Measurements from ENCODE around the gene STOML3. TPM values are rescaled to one million over a fixed set of nuclear protein-coding genes. Genes with fewer than 3 reads are reported as not detected.

STOML3 gene
- total RNA-seq, 3 donors from 2014 or later (not counting 1 experiment from before 2014, with no cell fraction given) = not detected

DNA sequence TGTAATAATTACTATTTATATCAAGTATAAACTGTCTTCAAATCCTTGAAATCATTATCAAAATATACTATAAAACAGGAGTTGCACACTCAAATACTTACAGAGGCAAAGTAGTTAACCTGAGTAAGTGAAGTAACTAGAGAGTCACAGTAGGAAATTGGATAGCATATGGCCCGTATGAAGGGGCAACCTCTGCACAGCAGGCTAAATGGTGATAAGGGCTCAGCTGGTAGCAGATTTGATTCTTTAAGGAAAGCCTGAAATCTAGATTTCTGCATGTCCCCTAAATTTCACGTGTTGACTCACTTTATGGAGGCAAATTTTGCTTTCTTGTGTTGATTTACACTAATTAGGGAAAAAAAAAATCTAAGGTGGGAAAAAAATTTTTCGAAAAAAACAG, 46.4 kb downstream of the STOML3 start:
- intact Hi-C loops (cut with micrococcal nuclease) = no loop called here
- Histone ChIP-seq H3K9me3 (ENCODE audit: control insufficient read depth, insufficient read depth, low read length) (no peaks in the 10 kb centered on the region), H3K4me1 (ENCODE audit: control insufficient read depth, insufficient read depth, low read length) (no peaks in the 10 kb centered on the region), H3K27me3 (ENCODE audit: control insufficient read depth, insufficient read depth, low read length) (no peaks in the 10 kb centered on the region), H3K4me3 (ENCODE audit: low read length) (no peak overlapping the region), H3K36me3 (ENCODE audit: control insufficient read depth, insufficient read depth, low read length) (no peaks in the 10 kb centered on the region), H3K27ac (ENCODE audit: low read length) (no peak overlapping the region)
- no peak overlapping the region for H3K4me3 Mint-ChIP-seq
- no peak for DNase-seq
- no peaks in the 10 kb centered on the region for H3K36me3 Mint-ChIP-seq
- H3K27ac Mint-ChIP-seq = no peak overlapping the region
- H3K9me3 Mint-ChIP-seq = peaks cover 0 to 3% of the 10 kb centered on the region in 2 donors
- no peaks in the 10 kb centered on the region for H3K27me3 Mint-ChIP-seq (ENCODE audit: low read depth in 2 of 2)
- ATAC-seq = no peak
- WGBS (ENCODE audit: insufficient coverage) = 70% methylated on average over 1 of the region's 3 CpGs
- TF ChIP-seq, protein P1, sequence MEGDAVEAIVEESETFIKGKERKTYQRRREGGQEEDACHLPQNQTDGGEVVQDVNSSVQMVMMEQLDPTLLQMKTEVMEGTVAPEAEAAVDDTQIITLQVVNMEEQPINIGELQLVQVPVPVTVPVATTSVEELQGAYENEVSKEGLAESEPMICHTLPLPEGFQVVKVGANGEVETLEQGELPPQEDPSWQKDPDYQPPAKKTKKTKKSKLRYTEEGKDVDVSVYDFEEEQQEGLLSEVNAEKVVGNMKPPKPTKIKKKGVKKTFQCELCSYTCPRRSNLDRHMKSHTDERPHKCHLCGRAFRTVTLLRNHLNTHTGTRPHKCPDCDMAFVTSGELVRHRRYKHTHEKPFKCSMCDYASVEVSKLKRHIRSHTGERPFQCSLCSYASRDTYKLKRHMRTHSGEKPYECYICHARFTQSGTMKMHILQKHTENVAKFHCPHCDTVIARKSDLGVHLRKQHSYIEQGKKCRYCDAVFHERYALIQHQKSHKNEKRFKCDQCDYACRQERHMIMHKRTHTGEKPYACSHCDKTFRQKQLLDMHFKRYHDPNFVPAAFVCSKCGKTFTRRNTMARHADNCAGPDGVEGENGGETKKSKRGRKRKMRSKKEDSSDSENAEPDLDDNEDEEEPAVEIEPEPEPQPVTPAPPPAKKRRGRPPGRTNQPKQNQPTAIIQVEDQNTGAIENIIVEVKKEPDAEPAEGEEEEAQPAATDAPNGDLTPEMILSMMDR (IDR thresholded peaks at IDR 0.05) = no peak
- H3K4me1 Mint-ChIP-seq = no peaks in the 10 kb centered on the region

DNA sequence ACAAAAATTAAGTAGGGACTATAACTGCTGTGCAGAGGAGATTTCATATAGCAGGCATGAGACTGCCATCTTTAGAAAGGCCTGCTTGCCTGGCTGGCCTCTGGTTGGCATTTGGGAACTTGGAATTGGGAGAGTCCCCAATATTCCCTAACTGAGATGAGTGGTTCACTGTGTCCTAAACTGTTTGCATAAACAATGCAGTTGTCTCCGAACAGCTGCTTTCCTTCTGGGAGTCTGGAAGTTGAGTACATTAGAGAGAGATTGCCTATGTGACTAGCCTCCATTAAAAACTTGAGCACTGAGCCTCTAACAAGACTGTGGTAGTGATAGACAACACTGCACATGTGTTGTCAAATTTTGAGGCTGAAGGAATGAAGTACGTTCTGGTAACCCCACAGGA, 47.4 kb downstream of the STOML3 start:
- Mint-ChIP-seq H3K27ac (no peak overlapping the region), H3K36me3 (no peaks in the 10 kb centered on the region), H3K9me3 (peaks cover 0 to 5% of the 10 kb centered on the region in 2 donors), H3K4me3 (no peak overlapping the region), H3K27me3 (ENCODE audit: low read depth in 2 of 2) (no peaks in the 10 kb centered on the region), H3K4me1 (no peaks in the 10 kb centered on the region)
- Histone ChIP-seq H3K4me1 (ENCODE audit: control insufficient read depth, insufficient read depth, low read length) (no peaks in the 10 kb centered on the region), H3K27me3 (ENCODE audit: control insufficient read depth, insufficient read depth, low read length) (no peaks in the 10 kb centered on the region), H3K4me3 (ENCODE audit: low read length) (no peak overlapping the region), H3K27ac (ENCODE audit: low read length) (no peak overlapping the region), H3K36me3 (ENCODE audit: control insufficient read depth, insufficient read depth, low read length) (no peaks in the 10 kb centered on the region), H3K9me3 (ENCODE audit: control insufficient read depth, insufficient read depth, low read length) (no peaks in the 10 kb centered on the region)
- no peak for DNase-seq
- ATAC-seq = no peak
- TF ChIP-seq, protein P1 (IDR thresholded peaks at IDR 0.05) = no peak
- intact Hi-C loops (cut with micrococcal nuclease) = no loop called here
- 100% methylated on average over 2 of the region's 2 CpGs for WGBS (ENCODE audit: insufficient coverage)

DNA sequence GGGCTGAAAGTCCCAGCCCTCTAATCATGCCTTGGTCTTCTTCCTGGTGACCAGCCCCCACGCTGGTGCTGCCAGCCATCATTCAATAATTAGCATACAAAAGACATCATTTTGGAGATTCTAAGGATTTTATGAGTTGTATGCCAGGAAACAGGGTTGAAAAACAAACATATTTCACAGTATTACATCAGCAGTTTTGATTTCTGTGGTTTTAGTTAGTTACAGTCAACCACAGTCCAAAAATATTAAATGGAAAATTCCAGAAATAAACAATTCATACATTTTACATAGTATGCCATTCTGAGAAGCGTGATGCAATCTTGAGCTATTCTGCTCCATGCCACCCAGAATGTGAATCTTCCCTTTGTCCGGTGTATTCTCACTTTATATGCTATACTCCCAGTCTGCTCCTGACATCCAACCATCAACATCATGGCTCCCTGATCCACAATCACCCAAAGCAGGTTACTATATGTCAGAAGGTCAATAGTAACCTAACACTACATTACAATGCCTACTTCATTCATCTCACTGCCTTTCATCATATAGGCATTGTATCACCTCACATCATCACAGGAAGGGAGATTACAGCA, 49.2 kb downstream of the STOML3 start:
- no peak for DNase-seq
- H3K27ac ChIP-seq (ENCODE audit: low read length) = no peak overlapping the region
- TF ChIP-seq, protein P1 (IDR thresholded peaks at IDR 0.05) = no peak
- no peak for ATAC-seq
- no peaks in the 10 kb centered on the region for H3K36me3 Mint-ChIP-seq
- peaks cover 0 to 2% of the 10 kb centered on the region in 2 donors for H3K9me3 Mint-ChIP-seq
- H3K9me3 ChIP-seq (ENCODE audit: control insufficient read depth, insufficient read depth, low read length) = no peaks in the 10 kb centered on the region
- intact Hi-C loops (cut with micrococcal nuclease) = no loop called here
- H3K4me3 ChIP-seq (ENCODE audit: low read length) = no peak overlapping the region
- no peaks in the 10 kb centered on the region for H3K27me3 ChIP-seq (ENCODE audit: control insufficient read depth, insufficient read depth, low read length)
- H3K27me3 Mint-ChIP-seq (ENCODE audit: low read depth in 2 of 2) = no peaks in the 10 kb centered on the region
- 93% methylated on average over 2 of the region's 3 CpGs for WGBS (ENCODE audit: insufficient coverage)
- H3K36me3 ChIP-seq (ENCODE audit: control insufficient read depth, insufficient read depth, low read length) = no peaks in the 10 kb centered on the region
- H3K4me1 Mint-ChIP-seq = no peaks in the 10 kb centered on the region
- H3K27ac Mint-ChIP-seq = no peak overlapping the region
- H3K4me1 ChIP-seq (ENCODE audit: control insufficient read depth, insufficient read depth, low read length) = no peaks in the 10 kb centered on the region
- H3K4me3 Mint-ChIP-seq = no peak overlapping the region

DNA sequence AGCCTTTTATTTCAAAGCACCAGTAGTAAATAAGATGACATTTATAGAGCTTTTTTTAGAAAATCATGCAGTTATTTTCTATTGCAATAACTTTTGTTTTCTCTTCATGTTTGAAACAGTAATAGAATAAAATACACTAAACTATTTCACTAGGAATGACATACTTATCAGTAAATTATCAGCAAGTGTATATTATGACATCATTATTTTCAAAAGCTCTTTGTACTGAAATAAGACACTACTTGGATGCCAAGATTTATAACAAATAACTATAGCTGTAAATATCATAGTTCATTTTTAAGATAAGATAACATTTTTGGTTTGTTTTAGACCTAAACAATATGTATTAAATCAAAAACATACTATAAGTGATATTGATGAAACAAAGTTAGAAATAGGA, 56.8 kb downstream of the STOML3 start:
- intact Hi-C loops (cut with micrococcal nuclease) = no loop called here
- no peak for DNase-seq
- Histone ChIP-seq H3K4me3 (ENCODE audit: low read length) (no peak overlapping the region), H3K9me3 (ENCODE audit: control insufficient read depth, insufficient read depth, low read length) (no peaks in the 10 kb centered on the region), H3K4me1 (ENCODE audit: control insufficient read depth, insufficient read depth, low read length) (no peaks in the 10 kb centered on the region), H3K27ac (ENCODE audit: low read length) (no peak overlapping the region), H3K36me3 (ENCODE audit: control insufficient read depth, insufficient read depth, low read length) (no peaks in the 10 kb centered on the region), H3K27me3 (ENCODE audit: control insufficient read depth, insufficient read depth, low read length) (no peaks in the 10 kb centered on the region)
- Mint-ChIP-seq H3K4me3 (no peak overlapping the region), H3K9me3 (peaks cover under 1 to 2% of the 10 kb centered on the region in 2 donors), H3K4me1 (no peaks in the 10 kb centered on the region), H3K36me3 (no peaks in the 10 kb centered on the region), H3K27me3 (ENCODE audit: low read depth in 2 of 2) (no peaks in the 10 kb centered on the region), H3K27ac (no peak overlapping the region)
- TF ChIP-seq, protein P1 (IDR thresholded peaks at IDR 0.05) = no peak
- ATAC-seq = no peak
